Bronchial epithelial cell (primary cell): ENCODE measurements around the gene TRIP12. TPM values are rescaled to one million over a fixed set of nuclear protein-coding genes. Genes with fewer than 3 reads are reported as not detected.
"Not testable (repeated sequence)": the region's sequence is repeated elsewhere in the genome, so short reads cannot be mapped to it uniquely, and the experiment has no call there.

Experiments used
- DNase-seq: peaks from one replicate; pipeline ENCODE4 v3.0.0-alpha.2; 2010; ENCODE audit warnings: low read depth
- FAIRE-seq: peaks from 2 replicates; lab custom pipeline; 2011; peaks lifted over from hg19 to GRCh38; lab: Jason Lieb, UNC
- H3K27me3 ChIP-seq: 2 replicates; pipeline ENCODE4 v1.5.1; 2011; ENCODE audit warnings: low read length; ENCODE audit not compliant: control insufficient read depth, insufficient read depth
- H3K36me3 ChIP-seq: 2 replicates; pipeline ENCODE4 v1.5.1; 2011; ENCODE audit warnings: low read length; ENCODE audit not compliant: control insufficient read depth, insufficient read depth
- H3K4me3 ChIP-seq: 2 replicates; pipeline ENCODE4 v1.5.1; 2011; ENCODE audit warnings: mild to moderate bottlenecking, low read depth, low read length, control low read depth
- total RNA-seq: library from RNA; depleted of rRNA; stranded (reverse); fragments of >200 nt; gene quantifications from 2 replicates; pipeline ENCODE4 v1.2.1, GENCODE V29; 2014
- TF ChIP-seq, protein P1 (sequence below): IDR thresholded peaks from 2 replicates; pipeline ENCODE4 v1.5.1; 2011; ENCODE audit warnings: mild to moderate bottlenecking, moderate library complexity, low read length, control low read depth, inconsistent platforms; ENCODE audit not compliant: insufficient read depth, severe bottlenecking

The TRIP12 gene
- total RNA-seq, 1 donor from 2014 or later = 170 TPM

DNA sequence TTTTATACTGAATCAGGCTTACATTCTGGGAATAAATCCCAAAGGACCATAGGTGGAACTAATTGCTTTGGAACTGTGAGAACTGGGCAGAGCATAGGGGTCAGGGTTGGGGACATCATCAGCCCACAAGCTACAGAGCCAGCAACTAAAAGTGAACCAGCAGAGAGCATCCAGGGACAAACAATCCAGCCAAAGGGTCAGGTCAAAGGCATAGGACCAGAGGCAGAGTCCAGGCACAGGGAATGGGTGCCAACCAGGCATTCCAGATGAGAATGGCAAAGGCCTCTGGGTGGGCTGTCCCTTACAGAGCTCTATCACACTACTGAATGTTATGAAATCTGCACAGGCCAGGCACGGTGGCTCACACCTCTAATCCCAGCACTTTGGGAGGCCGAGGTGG is 195.2 kb downstream of the TRIP12 start:
- no peaks in the 10 kb centered on the region for H3K27me3 ChIP-seq
- no peak for FAIRE-seq

DNA sequence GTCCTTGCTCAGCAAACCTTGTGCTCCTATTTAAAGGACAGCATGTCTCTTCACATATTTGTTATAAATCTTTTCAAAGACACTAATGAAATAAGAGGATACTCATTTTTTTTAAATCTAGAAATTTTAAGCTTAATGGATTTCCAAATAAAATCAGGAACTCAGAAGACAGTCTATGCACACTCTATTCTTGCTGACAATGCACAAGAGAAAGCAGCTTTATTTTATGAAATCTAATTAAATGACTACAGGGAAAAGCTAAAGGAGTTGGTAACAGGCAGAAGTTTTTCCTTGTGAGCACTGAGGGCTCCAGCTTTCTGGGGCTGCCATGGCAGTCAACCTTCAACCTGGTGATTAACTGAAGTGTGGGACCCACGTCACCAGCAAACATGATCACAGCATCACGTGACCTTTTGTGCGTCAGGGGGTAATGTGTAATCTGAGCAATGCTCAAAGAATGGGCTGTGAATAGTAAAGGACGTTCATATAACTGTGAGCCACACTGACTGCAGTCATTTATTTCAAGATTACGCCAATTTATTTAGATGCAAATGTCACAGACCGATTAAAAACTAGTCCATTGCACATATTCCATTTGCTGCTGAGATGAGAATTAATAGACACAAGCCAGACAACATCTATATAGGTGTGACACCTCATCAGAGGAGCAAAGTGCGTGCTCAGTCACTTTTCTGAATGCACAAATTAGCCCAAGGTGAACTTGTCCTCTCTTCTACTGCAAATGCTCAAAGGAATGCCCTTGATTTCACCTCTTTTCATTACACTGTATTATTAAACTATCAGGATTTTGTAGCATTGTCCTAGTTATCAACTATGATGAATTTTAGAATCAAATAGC is 195.9 kb downstream of the TRIP12 start:
- no peaks in the 10 kb centered on the region for H3K36me3 ChIP-seq
- FAIRE-seq (no peak), DNase-seq (peak; percentile 86)
- no peak overlapping the region for H3K4me3 ChIP-seq
- H3K27me3 ChIP-seq = no peaks in the 10 kb centered on the region
- TF ChIP-seq, protein P1, sequence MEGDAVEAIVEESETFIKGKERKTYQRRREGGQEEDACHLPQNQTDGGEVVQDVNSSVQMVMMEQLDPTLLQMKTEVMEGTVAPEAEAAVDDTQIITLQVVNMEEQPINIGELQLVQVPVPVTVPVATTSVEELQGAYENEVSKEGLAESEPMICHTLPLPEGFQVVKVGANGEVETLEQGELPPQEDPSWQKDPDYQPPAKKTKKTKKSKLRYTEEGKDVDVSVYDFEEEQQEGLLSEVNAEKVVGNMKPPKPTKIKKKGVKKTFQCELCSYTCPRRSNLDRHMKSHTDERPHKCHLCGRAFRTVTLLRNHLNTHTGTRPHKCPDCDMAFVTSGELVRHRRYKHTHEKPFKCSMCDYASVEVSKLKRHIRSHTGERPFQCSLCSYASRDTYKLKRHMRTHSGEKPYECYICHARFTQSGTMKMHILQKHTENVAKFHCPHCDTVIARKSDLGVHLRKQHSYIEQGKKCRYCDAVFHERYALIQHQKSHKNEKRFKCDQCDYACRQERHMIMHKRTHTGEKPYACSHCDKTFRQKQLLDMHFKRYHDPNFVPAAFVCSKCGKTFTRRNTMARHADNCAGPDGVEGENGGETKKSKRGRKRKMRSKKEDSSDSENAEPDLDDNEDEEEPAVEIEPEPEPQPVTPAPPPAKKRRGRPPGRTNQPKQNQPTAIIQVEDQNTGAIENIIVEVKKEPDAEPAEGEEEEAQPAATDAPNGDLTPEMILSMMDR = no peak

More for the DNA sequence above, 195.2 kb downstream of the TRIP12 start:
- Histone ChIP-seq H3K36me3 (no peaks in the 10 kb centered on the region), H3K4me3 (no peak overlapping the region)
- TF ChIP-seq, protein P1 = no peak
- no peak for DNase-seq

DNA sequence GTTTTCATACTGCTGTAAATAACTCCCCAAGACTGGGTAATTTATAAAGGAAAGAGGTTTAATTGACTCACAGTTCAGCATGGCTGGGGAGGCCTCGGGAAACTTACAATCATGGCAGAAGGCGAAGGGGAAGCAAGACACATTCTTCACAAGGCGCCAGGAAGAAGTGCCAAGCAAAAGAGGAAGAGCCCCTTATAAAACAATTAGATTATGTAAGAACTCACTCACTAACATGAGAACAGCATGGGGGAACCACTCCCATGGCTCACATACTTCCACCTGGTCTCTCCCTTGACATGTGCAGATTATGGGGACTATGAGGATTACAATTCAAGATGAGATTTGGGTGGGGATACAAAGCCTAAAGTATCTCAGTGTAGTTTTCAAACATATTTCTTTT is 198.6 kb downstream of the TRIP12 start:
- DNase-seq, H3K27me3 ChIP-seq, H3K4me3 ChIP-seq, H3K36me3 ChIP-seq, FAIRE-seq: not testable (repeated sequence)

DNA sequence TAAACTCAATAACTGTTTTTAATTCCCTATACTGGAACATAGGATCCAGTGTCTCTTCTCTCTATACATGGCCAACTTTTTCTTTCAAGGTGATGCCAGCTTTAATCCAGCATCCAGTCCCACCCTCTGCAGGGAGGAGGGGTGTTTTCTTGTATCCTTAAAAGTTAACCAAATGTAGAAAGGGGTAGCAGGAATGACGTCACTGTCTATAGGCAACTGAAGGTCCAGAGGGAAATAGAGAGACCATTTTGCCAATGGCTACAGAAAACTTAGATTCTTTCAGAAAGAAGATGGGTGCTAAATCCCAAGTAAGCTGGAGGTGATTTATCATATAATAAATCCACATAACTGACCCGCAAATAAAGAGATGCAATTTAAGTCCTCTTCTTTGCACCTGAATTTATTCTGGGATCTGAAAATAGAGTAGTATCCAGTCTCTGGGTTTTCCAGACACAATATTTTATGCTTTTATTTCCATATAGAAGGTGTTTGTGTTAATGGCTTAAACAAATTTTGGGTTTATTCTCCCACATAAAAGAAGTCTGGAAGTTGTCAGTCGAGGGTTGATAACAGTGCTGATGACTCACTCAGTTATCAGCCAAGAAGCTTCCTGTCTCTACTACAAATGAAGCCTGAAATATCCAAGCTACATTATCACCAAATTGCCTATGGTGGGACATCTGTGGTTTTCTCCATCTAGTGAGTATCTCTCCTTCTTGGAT is 201.7 kb downstream of the TRIP12 start:
- DNase-seq (peak; percentile 17), FAIRE-seq (no peak)
- Histone ChIP-seq H3K4me3 (no peak overlapping the region), H3K27me3 (no peaks in the 10 kb centered on the region), H3K36me3 (no peaks in the 10 kb centered on the region)
- TF ChIP-seq, protein P1 = no peak

DNA sequence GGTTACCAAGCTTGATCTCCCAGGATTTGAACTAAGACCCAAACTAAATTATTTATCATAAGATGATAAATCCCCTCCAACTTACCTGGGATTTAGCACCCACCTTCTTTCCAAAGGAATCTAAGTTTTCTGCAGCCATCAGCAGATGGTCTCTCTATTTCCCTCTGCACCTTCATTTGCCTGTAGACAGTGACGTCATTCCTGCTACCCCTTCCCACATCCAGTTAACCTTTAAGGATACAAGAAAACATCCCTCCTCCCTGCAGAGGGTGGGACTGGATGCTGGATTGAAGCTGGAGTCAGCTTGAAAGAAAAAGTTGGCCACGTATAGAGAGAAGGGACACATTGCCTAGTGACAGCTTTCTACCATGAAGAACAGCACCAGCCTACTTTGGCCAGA is 203.8 kb downstream of the TRIP12 start:
- no peak for DNase-seq
- TF ChIP-seq, protein P1 = no peak
- no peak for FAIRE-seq
- H3K36me3 ChIP-seq = no peaks in the 10 kb centered on the region
- no peak overlapping the region for H3K4me3 ChIP-seq
- H3K27me3 ChIP-seq = peaks cover 8% of the 10 kb centered on the region

DNA sequence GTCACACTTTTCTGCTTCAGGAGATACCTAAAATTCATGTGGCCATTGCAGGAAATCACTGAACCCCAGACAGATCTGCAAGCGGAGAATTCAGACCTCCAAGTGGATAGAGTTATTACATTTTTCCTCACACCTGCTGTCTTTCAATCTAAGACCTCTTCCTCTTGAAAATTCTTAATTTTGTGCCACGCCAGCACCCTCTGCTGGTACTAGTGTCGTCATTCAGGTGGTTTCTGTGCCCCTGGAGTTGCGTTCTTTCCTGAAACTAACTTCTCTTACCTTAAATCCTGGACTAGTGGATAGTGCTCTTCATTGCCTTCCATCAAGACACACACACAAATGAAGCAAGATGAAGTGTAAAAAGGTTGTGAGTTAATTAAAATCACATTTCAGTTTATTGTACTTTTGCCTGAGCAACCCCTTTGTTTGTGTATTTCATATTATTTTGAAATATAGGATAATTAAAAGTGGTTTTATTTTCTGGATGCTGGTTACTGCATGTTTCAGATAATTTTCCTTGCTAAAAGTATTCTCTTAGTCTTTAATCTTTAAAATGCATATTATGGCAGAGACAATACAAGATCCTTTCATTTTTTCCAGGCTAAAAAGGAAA is 205.8 kb downstream of the TRIP12 start:
- DNase-seq (peak; percentile 50), FAIRE-seq (no peak)
- Histone ChIP-seq H3K36me3 (no peaks in the 10 kb centered on the region), H3K4me3 (no peak overlapping the region), H3K27me3 (peaks cover 19% of the 10 kb centered on the region)
- TF ChIP-seq, protein P1 = peak; percentile 76
